Astrocyte of the hippocampus (primary cell): ENCODE measurements around the gene PLEKHM1.
"Not testable (repeated sequence)": the region's sequence is repeated elsewhere in the genome, so short reads cannot be mapped to it uniquely, and the experiment has no call there.

Experiments used
- DNase-seq: peaks from one replicate; pipeline ENCODE4 v3.0.0; 2011; ENCODE audit warnings: low read depth, low spot score

Gene PLEKHM1

GRCh38 chr17:45490615-45491433 is at the start of gene PLEKHM1:
Gene PLEKHM1 (minus strand): TSS chr17:45490721. CDS start chr17:45482484, 8,237 bp downstream.
- DNase-seq: peak; percentile 88

GRCh38 chr17:45538168-45538567 is 47.6 kb upstream of the PLEKHM1 start:
- DNase-seq: not testable (repeated sequence)

DNA sequence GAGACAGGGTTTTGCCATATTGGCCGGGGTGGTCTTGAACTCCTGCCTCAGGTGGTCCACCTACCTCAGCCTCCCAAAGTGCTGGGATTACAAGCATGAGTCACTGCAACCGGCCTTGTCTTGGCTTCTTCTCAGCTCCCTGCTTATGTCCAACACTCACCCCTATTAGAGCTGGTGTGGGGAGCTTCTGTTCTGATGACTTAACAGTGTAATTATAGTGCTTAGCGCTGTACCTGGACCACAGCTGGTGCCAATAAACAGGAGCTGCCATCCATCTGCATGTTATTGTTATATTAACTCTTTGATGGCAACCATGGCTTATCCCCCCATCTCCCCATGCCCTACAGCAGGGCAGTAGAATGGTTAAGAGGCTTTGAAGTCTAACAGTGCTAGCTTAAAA is 15.6 kb upstream of the PLEKHM1 start:
- DNase-seq: not testable (repeated sequence)

GRCh38 chr17:45505183-45505582 is 14.7 kb upstream of the PLEKHM1 start:
- DNase-seq: not testable (repeated sequence)

DNA sequence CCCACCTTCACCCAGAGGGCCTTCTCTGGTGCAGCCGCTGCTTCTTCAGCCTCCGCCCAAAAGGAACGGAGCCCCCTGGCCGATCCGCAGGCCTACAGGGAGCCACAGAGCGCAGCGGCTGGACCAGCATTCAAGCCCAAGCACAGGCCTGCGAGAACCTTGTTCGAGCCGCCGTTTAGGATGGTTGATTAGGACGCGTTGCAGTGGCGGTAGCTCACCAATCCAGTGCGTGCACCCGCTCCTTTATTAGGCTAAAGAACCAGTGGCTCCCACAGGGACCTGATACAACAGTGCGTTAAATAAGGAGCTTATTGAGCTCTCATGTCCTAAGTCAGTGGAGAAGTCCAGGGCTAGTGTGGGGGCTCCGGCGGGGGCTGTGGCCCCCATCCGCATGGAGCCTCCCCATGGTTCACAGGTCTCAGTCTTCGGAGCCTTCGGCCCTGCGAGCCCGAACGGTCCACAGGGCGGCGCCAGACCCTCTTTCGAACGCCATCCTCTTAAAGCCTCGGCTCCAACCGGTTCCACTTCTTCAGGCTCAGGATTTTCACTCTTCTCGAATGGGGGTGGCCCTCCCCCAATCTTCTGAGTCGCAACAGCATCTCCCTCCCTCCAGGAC is 10.7 kb upstream of the PLEKHM1 start:
- not testable (repeated sequence) for DNase-seq

DNA sequence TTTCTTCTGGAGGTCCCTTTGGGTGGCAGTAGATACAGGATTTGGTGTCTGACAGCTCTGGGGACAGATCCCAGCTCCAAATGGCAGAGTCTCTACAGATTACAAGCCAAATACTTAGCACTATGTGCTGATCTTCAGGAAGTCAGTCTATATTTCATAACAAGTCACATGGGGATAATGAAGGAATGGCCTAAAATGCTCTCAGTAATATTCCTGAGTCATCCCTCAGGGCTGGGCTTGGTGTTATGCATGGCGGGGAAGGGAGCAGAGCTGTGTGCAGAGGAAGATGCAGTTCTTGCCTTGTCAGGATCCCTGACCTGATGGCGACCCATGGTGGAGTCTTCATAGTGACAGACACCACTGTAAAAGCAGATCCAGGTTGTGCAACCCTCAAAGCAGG is 10.0 kb upstream of the PLEKHM1 start:
- not testable (repeated sequence) for DNase-seq

- not testable (repeated sequence) for DNase-seq
These were observed 8.7 kb upstream of the PLEKHM1 start for GRCh38 chr17:45499208-45499607.

DNA sequence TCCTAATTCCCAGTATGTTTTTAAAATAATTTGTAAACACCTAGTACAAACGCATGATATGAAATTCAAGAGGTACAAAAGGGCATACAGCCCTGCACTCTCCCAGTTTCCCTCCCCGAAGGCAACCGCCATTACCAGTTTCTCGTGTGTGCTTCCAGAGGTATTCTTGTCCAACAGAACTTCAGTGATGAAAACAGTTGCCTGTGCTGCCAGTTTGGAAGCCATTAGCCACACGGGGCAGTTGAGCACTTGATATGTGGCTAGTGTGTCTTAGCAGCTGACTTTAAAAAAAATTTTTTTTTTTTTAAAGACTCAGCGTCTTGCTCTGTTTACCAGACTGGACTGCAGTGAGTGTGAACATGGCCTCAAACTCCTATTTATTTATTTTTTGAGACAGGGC is 7.9 kb upstream of the PLEKHM1 start:
- DNase-seq: not testable (repeated sequence)

DNA sequence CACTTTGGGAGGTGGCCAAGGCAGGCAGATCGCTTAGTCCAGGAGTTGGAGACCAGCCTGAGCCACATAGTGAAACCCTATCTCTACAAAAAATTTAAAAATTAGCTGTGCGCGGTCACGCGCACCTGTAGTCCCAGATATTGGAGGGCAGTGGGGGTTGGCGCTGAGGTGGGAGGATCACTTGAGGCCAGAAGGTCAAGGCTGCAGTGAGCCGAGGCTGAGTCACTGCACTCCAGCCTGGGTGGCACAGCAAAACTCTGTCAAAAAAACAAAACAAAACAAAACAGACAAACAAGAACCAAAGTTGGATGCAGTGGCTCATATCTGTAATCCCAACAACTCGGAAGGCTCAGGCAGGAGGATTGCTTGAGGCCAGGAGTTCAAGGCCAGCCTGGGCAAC is 6.9 kb upstream of the PLEKHM1 start:
- DNase-seq: not testable (repeated sequence)

GRCh38 chr17:45496507-45496906 is 6.0 kb upstream of the PLEKHM1 start:
- not testable (repeated sequence) for DNase-seq

DNA sequence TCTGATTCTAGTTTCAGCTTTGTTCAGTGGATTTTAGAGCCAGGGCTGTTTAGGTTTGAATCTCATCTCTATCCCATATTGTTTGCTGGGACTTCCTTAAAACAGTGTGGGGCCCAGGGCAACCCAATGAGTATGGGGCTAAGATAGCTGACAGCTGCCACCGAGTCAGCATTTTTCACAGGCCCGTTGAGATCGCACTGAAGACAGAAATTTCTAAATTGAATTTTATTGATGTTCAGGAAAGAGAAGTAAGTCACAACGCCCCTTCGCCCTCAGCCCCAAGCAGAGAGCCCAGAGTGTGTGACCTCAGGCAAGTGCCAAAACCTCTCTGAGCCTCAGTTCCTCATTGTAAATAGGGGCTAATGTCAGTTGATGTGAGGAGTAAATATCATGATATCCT is 4.0 kb upstream of the PLEKHM1 start:
- not testable (repeated sequence) for DNase-seq

DNA sequence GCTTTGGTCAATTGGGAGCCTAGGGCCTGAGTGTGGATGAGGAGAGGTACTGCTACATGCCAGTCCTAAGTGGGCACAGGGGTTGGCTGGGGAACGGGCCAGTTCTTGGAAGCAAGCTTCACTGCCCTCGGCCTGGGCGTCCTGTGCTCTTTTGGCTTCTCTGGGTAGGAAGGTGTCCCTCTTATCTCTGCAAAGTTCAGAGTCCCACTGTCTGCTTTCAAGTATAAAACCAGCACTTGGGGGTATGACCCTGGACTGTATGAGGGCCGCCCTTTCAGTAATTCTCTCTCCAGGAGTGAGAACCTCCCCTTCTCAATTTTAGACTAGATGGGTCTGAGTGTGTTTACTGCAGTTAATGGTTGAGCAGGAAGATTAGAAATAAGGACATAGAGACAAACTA is 1.6 kb upstream of the PLEKHM1 start:
- DNase-seq: not testable (repeated sequence)

- DNase-seq: peak; percentile 30
These were observed 323 bp downstream of the PLEKHM1 start for GRCh38 chr17:45490198-45490597.

DNA sequence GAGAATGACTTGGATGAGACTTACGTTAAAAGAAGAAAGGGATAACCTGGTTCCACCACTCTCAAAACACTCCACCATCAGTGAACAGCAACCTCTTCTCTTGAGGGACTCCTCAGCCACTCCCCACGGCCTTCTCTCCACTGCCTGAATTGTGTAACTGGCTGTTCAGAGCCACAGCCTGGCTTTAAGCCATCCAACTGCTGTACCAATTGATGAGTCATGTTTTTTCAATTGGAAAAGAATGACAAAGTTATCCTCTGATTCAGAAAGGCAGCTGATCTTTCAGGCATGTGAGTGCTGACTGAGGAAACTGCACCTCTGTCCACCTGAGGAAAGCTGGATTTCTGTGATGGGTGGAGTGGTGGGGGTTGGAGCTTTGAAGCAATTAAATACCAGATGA is 2.8 kb downstream of the PLEKHM1 start:
- peak; percentile 87 for DNase-seq

DNA sequence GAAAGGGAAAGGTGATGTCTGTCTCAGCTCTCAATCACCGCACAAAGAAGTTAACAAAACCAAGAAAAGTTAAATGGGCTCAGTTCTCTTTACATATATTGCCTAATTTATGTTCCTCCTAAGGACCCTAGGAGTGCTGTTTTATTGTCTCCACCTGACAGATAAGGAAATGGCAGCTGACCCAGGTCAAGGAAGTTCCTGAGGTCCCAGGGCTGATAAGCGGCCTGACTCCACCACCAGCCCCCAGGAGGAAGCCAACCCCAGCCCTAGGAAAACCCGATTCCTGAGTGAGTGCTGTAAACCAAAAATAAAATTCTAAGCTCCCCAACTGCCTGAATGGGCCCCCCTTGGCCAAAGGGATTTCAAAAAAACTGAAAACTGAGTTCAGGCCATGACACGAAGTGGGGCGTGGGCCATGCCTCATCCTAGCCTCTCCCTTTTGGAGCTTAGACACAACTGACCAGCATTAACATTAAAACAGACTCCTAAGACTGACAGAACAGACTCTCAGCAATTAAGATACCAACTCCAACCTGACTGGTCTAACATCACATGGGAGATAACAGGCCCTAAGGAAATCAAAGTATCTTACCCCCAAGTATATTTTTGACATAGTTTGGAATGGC is 6.8 kb downstream of the PLEKHM1 start:
- not testable (repeated sequence) for DNase-seq

GRCh38 chr17:45483177-45483576 is 7.3 kb downstream of the PLEKHM1 start:
- DNase-seq: not testable (repeated sequence)

DNA sequence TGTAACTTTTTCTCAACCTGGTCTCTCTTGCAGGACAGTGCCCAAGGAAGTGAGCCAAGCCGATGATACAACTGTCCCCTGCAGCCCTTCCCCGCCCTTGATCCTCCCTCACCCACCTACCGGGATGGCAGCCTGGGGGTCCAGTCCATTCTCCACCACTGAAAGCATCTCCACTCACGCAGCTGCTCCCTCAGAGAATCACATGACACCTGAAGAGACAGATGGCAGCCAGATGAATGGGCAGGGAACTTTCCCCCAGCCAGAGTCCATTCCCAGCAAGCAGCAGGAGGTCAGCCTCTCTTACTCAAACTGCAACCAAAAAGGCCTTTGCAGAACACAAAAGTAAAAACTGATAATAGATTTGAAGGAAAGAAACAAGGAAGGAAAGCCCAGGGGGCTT is 8.2 kb downstream of the PLEKHM1 start:
- DNase-seq: not testable (repeated sequence)

DNA sequence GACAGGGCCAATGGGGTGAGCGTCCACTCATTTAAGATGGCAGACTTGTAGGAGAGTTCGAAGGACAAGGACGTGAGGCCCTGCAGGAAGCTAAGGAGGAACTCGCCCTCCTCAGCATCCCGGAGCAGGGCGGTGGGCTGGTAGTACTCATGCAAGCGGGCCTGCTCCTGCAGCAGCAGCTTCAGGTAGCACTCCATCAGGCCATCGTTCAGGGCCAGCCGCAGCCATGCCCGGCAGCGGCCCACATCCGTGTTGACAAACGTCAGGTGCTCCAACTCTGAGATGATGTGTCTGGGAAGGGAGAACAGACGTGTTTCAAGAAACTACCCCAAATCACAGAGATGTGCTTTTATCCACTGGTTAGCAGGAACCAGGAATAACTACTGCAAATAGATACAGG is 15.1 kb downstream of the PLEKHM1 start:
- not testable (repeated sequence) for DNase-seq

DNA sequence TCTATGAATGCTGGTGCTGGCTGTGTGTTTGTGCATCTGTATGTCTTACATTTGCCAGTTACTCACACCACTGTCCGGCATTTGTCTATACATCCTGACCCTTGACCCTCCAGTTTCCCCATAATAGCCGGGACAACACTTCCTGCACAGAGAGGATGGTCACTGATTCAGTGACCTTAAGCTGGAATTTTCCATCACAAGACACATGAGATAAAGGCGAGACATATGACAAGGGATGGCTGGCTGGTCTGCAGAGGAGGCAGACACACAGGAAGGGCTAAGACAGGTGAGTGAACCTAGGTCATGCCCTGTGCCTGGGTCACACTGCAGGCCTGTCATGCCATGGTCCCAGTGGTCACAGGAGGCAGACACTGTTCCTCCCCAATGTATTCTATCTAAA is 18.3 kb downstream of the PLEKHM1 start:
- not testable (repeated sequence) for DNase-seq

- not testable (repeated sequence) for DNase-seq
These were observed 21.3 kb downstream of the PLEKHM1 start for GRCh38 chr17:45469204-45469563.

- DNase-seq: not testable (repeated sequence)
These were observed 22.0 kb downstream of the PLEKHM1 start for GRCh38 chr17:45468293-45469203.
